Immature natural killer cell (primary cell): ENCODE results near the gene CFAP73. TPM values are rescaled to one million over a fixed set of nuclear protein-coding genes. Genes with fewer than 3 reads are reported as not detected.

ENCODE experiments used
- DNase-seq, 3 donors: peaks; one replicate each; pipeline ENCODE4 v3.0.0; 2022; ENCODE audit warnings: mixed read lengths in 1 of 3
- H3K27ac Mint-ChIP-seq, 6 donors: one replicate each; pipeline ENCODE4 v1.8.0; 2020; ENCODE audit warnings: mixed read lengths in 6 of 6, mild to moderate bottlenecking in 5 of 6, inconsistent platforms in 4 of 6, moderate library complexity in 3 of 6
- H3K27me3 Mint-ChIP-seq, 3 donors: one replicate each; pipeline ENCODE4 v1.8.0; 2020 to 2021; ENCODE audit warnings: low read depth in 3 of 3, mild to moderate bottlenecking in 3 of 3, mixed read lengths in 3 of 3, moderate library complexity in 3 of 3, inconsistent platforms in 1 of 3
- H3K36me3 Mint-ChIP-seq, 3 donors: one replicate each; pipeline ENCODE4 v1.8.0; 2020; ENCODE audit warnings: mixed read lengths in 3 of 3, inconsistent platforms in 2 of 3, mild to moderate bottlenecking in 2 of 3
- H3K4me1 Mint-ChIP-seq, 2 donors: one replicate each; pipeline ENCODE4 v1.8.0; 2020; ENCODE audit warnings: inconsistent platforms in 2 of 2, mild to moderate bottlenecking in 2 of 2, mixed read lengths in 2 of 2, moderate library complexity in 1 of 2
- H3K4me3 Mint-ChIP-seq, 5 donors: one replicate each; pipeline ENCODE4 v1.8.0; 2020; ENCODE audit warnings: mild to moderate bottlenecking in 5 of 5, mixed read lengths in 5 of 5, inconsistent platforms in 3 of 5, moderate library complexity in 3 of 5
- H3K9me3 Mint-ChIP-seq, 6 donors: one replicate each; pipeline ENCODE4 v1.8.0; 2020; ENCODE audit warnings: mild to moderate bottlenecking in 6 of 6, mixed read lengths in 6 of 6, inconsistent platforms in 4 of 6, moderate library complexity in 3 of 6
- polyA plus RNA-seq, 3 donors: library from polyadenylated mRNA; unstranded; fragments of 300-500 nt; fragmentation: Illumina TruSeq; gene quantifications; one replicate each; pipeline ENCODE4 v1.2.3, GENCODE V29; 2021

Gene CFAP73
- not detected for polyA plus RNA-seq

GRCh38 chr12:113149361-113150150 is at the start of gene CFAP73:
TSS of gene CFAP73 (plus strand) at chr12:113149724. CDS start at chr12:113149858, 134 bp downstream.
- H3K4me3 Mint-ChIP-seq, result no peak within 1 kb of the TSS

GRCh38 chr12:113099764-113100163 is 49.8 kb upstream of the CFAP73 start:
- peaks cover 0 to 2% (median 0%) of the 10 kb centered on the region in 6 donors for H3K9me3 Mint-ChIP-seq
- peaks cover 0 to 4% (median 2%) of the 10 kb centered on the region in 3 donors for H3K27me3 Mint-ChIP-seq
- no peak for DNase-seq
- no peak overlapping the region for H3K27ac Mint-ChIP-seq
- H3K36me3 Mint-ChIP-seq, result no peaks in the 10 kb centered on the region
- peaks cover 7 to 9% of the 10 kb centered on the region in 2 donors for H3K4me1 Mint-ChIP-seq
- H3K4me3 Mint-ChIP-seq, result no peak overlapping the region

More at GRCh38 chr12:113149361-113150150, at the start of gene CFAP73:
- Mint-ChIP-seq H3K36me3 (no peaks in the 10 kb centered on the region), H3K4me1 (peaks cover 17 to 20% of the 10 kb centered on the region in 2 donors), H3K27ac (no peak within 1 kb of the TSS), H3K9me3 (peaks cover 0 to 4% (median 0%) of the 10 kb centered on the region in 6 donors), H3K27me3 (peaks cover 6 to 24% (median 12%) of the 10 kb centered on the region in 3 donors)
- no peak for DNase-seq

GRCh38 chr12:113101751-113102150 is 47.8 kb upstream of the CFAP73 start:
- Mint-ChIP-seq H3K36me3 (no peaks in the 10 kb centered on the region), H3K4me3 (no peak overlapping the region), H3K27ac (no peak overlapping the region), H3K4me1 (peaks cover 1 to 4% of the 10 kb centered on the region in 2 donors), H3K27me3 (peaks cover 0 to 2% (median 2%) of the 10 kb centered on the region in 3 donors), H3K9me3 (peaks cover 0 to 2% (median 0%) of the 10 kb centered on the region in 6 donors)
- DNase-seq, result no peak

GRCh38 chr12:113102811-113103210 is 46.7 kb upstream of the CFAP73 start:
- peaks cover 0 to 5% (median 2%) of the 10 kb centered on the region in 3 donors for H3K27me3 Mint-ChIP-seq
- no peaks in the 10 kb centered on the region for H3K36me3 Mint-ChIP-seq
- no peak overlapping the region for H3K4me3 Mint-ChIP-seq

GRCh38 chr12:113103756-113104450 is 45.6 kb upstream of the CFAP73 start:
- Mint-ChIP-seq H3K9me3 (peaks cover 0 to 2% (median 0%) of the 10 kb centered on the region in 6 donors), H3K4me3 (peak overlapping the region in 4 of 5 donors; percentile 30 to 62 (median 42)), H3K4me1 (peaks cover 1 to 4% of the 10 kb centered on the region in 2 donors), H3K36me3 (no peaks in the 10 kb centered on the region), H3K27ac (no peak overlapping the region), H3K27me3 (peaks cover 0 to 5% (median 2%) of the 10 kb centered on the region in 3 donors)
- peak in 2 of 3 donors; percentile 27 to 30 for DNase-seq

More at GRCh38 chr12:113102811-113103210, 46.7 kb upstream of the CFAP73 start:
- H3K9me3 Mint-ChIP-seq, result peaks cover 0 to 2% (median 0%) of the 10 kb centered on the region in 6 donors
- no peak overlapping the region for H3K27ac Mint-ChIP-seq
- H3K4me1 Mint-ChIP-seq, result peaks cover 1 to 4% of the 10 kb centered on the region in 2 donors
- no peak for DNase-seq

GRCh38 chr12:113104953-113105510 is 44.5 kb upstream of the CFAP73 start:
- no peak for DNase-seq
- Mint-ChIP-seq H3K4me1 (peaks cover 1 to 9% of the 10 kb centered on the region in 2 donors), H3K27me3 (peaks cover 0 to 5% (median 2%) of the 10 kb centered on the region in 3 donors), H3K27ac (no peak overlapping the region), H3K36me3 (no peaks in the 10 kb centered on the region), H3K9me3 (peaks cover 0 to 2% (median 0%) of the 10 kb centered on the region in 6 donors), H3K4me3 (no peak overlapping the region)

DNA sequence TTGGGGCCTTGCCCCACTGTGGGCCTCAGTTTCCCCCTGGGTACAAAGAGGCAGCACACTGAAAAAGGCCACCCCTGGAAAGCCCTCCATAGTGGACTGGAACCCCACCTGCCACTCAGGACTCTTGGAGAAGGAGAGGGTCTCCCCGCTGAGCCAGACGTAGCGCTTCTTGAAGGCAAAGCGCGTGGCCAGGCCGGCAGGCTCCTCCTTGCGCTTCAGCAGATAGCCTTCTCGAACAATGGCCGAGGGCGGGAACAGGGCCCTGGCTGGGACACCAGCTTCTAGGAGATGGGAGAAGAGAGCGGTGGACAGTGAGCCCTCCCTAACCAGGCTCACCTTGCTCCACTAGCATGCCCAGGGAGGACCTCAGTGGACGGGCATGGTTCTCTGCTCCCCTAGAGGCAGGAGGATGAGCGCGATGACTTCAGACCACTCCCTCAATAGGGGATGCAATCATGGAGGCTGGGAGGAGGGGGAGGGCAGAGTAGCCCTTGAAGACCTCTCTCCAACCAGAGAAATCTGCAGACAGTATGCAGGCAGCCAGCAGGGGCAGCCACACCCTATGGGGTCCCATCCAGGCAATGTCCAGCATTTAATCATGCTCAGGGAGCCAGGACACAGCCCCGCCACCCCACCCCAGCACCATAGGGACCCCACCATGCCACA is 43.8 kb upstream of the CFAP73 start:
- no peak overlapping the region for H3K27ac Mint-ChIP-seq
- H3K4me1 Mint-ChIP-seq, result peaks cover 1 to 14% of the 10 kb centered on the region in 2 donors
- H3K36me3 Mint-ChIP-seq, result no peaks in the 10 kb centered on the region
- H3K4me3 Mint-ChIP-seq, result no peak overlapping the region
- H3K9me3 Mint-ChIP-seq, result peaks cover 0 to 2% (median 0%) of the 10 kb centered on the region in 6 donors
- peaks cover 0 to 3% (median 2%) of the 10 kb centered on the region in 3 donors for H3K27me3 Mint-ChIP-seq
- DNase-seq, result no peak

- H3K4me1 Mint-ChIP-seq, result peaks cover 1 to 14% of the 10 kb centered on the region in 2 donors
- no peaks in the 10 kb centered on the region for H3K36me3 Mint-ChIP-seq
- no peak overlapping the region for H3K4me3 Mint-ChIP-seq
- DNase-seq, result no peak
- H3K27ac Mint-ChIP-seq, result no peak overlapping the region
- peaks cover 0 to 3% (median 2%) of the 10 kb centered on the region in 3 donors for H3K27me3 Mint-ChIP-seq
- peaks cover 0 to 2% (median 0%) of the 10 kb centered on the region in 6 donors for H3K9me3 Mint-ChIP-seq
Measured at GRCh38 chr12:113106361-113106760, 43.2 kb upstream of the CFAP73 start.

- Mint-ChIP-seq H3K27me3 (peaks cover 0 to 3% (median 0%) of the 10 kb centered on the region in 3 donors), H3K4me1 (peaks cover 1 to 14% of the 10 kb centered on the region in 2 donors), H3K9me3 (no peaks in the 10 kb centered on the region), H3K27ac (no peak overlapping the region), H3K36me3 (no peaks in the 10 kb centered on the region), H3K4me3 (no peak overlapping the region)
- DNase-seq, result no peak
Measured at GRCh38 chr12:113108308-113108707, 41.2 kb upstream of the CFAP73 start.

- no peak for DNase-seq
- peaks cover 0 to 14% of the 10 kb centered on the region in 2 donors for H3K4me1 Mint-ChIP-seq
- H3K4me3 Mint-ChIP-seq, result no peak overlapping the region
- H3K9me3 Mint-ChIP-seq, result no peaks in the 10 kb centered on the region
- H3K27ac Mint-ChIP-seq, result peak overlapping the region in 1 of 6 donors; percentile 45
- H3K27me3 Mint-ChIP-seq, result peaks cover 0 to 3% (median 0%) of the 10 kb centered on the region in 3 donors
- no peaks in the 10 kb centered on the region for H3K36me3 Mint-ChIP-seq
Measured at GRCh38 chr12:113109360-113109759, 40.2 kb upstream of the CFAP73 start.

GRCh38 chr12:113109872-113110599 is 39.5 kb upstream of the CFAP73 start:
- H3K27me3 Mint-ChIP-seq, result peaks cover 0 to 3% (median 0%) of the 10 kb centered on the region in 3 donors
- no peaks in the 10 kb centered on the region for H3K9me3 Mint-ChIP-seq
- no peak overlapping the region for H3K4me3 Mint-ChIP-seq
- peak; percentile 23 to 48 (median 43) for DNase-seq
- peak overlapping the region in 3 of 6 donors; percentile 35 to 50 (median 45) for H3K27ac Mint-ChIP-seq
- no peaks in the 10 kb centered on the region for H3K36me3 Mint-ChIP-seq
- peaks cover 0 to 14% of the 10 kb centered on the region in 2 donors for H3K4me1 Mint-ChIP-seq

- H3K9me3 Mint-ChIP-seq, result no peaks in the 10 kb centered on the region
- H3K36me3 Mint-ChIP-seq, result no peaks in the 10 kb centered on the region
- peaks cover 0 to 3% (median 0%) of the 10 kb centered on the region in 3 donors for H3K27me3 Mint-ChIP-seq
- H3K4me3 Mint-ChIP-seq, result no peak overlapping the region
- no peak overlapping the region for H3K27ac Mint-ChIP-seq
- no peak for DNase-seq
- peaks cover 0 to 14% of the 10 kb centered on the region in 2 donors for H3K4me1 Mint-ChIP-seq
Measured at GRCh38 chr12:113111247-113111646, 38.3 kb upstream of the CFAP73 start.
